C1 segment of cervical spinal cord (tissue), 14 donors: ENCODE results near the gene HDAC10.

Source experiments
- DNase-seq, 14 donors: peaks; one replicate each; lab custom pipeline; 2025; lab: John Stamatoyannopoulos, UW

The HDAC10 gene

DNA sequence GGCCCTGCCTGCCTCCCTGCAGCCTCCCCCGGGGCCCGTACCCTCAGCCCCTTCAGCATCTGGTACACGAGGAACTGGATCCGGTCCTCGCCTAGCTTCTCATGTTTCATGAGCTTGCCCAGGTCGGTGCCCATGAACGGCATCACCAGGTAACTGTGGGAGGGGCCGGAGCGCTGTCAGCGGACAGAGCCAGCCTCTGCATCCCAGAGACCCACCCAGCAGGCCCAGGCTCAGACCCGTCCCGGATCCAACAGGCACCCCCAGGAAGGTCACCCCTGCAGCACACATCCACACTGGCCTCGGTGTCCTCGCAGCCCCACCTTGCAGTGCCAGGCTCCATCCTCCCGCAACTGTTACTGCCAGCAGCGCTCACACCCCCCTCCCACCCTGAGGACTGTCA is 6.0 kb upstream of the HDAC10 start:
- DNase-seq = no peak

DNA sequence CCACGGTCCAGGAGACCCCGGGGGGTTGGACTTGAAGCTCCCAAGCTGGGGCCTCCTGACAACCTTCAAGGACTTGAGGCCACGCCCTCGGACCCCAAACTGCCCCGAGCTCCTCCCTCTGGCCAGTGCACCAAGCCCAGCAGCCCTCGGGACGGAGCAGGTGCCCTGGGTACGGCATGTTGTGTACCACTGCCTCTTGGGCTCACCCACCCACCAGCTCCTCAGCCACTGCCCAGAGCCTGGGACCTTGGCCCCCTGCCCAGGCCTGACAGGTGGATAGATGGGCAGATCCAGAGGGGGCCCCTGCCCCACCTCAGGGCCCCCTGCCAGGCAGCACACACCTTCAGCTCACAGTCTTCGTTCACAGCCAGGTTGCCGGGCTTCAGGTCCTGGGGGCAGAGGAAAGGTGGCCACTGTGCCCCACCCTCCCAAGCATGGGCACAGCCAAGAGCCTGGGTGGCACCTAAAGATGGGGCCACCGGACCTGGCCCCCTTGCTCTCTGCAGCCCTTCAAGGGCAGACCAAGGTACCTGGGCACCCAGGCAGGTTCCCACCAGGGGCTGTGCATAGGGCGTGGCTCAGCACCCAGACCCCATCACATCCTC is 5.3 kb upstream of the HDAC10 start:
- no peak for DNase-seq

DNA sequence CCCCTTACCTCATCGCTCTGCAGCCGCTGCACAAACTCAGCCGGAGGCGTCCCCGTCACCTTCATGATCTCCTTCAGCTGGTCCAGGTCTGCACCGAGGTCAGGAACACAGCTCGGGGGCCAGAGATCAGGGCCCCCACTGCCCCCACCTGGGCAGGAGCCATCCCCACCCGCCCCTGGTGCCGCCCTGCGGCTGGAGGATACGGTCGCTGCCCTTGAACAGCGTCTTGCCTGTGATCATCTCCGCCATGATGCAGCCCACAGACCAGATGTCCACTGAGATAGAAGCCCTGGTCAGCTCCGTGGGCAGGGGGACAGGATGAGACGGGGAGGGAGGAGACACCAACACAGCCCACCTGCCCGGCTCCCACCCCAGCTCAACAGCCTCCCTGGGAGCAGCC is 4.5 kb upstream of the HDAC10 start:
- DNase-seq = no peak

DNA sequence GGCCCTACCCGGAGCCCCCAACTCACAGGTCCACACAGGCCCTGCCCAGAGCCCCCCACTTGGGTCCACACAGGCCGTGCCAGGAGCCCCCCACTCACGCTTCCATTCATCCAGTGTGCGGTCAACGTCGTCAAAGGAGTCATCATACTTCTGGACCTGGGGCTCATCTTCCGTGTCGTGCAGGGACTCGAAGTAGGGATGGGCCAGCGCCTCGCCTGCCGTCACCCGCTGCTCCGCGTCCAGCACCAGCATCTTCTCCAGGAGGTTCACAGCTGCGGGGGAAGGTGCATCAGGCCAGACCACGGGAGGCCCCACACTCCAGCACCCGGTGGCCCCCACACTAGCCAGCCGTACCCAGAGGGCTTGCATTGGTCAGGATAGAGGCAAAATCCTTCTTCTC is 4.0 kb upstream of the HDAC10 start:
- no peak for DNase-seq

DNA sequence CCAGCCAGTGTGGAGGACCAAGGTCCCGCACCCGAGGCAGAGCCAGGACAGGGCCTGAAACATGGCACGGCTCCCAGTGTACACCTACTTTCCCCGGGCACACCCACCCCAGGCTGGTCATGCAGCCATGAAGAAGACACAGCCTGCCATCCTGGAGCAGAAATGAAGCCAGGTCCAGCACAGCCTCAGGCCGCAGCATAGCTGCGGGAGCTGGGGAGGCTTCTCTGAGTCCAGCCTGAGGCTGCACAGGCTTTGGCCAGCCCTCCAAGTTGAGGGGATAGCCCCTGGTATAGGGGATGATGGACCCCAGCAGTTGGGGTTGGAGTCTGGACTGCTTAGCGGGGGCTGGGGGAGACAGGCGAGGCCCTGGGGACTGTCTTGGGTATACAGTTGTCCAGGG is 2.9 kb upstream of the HDAC10 start:
- no peak for DNase-seq

DNA sequence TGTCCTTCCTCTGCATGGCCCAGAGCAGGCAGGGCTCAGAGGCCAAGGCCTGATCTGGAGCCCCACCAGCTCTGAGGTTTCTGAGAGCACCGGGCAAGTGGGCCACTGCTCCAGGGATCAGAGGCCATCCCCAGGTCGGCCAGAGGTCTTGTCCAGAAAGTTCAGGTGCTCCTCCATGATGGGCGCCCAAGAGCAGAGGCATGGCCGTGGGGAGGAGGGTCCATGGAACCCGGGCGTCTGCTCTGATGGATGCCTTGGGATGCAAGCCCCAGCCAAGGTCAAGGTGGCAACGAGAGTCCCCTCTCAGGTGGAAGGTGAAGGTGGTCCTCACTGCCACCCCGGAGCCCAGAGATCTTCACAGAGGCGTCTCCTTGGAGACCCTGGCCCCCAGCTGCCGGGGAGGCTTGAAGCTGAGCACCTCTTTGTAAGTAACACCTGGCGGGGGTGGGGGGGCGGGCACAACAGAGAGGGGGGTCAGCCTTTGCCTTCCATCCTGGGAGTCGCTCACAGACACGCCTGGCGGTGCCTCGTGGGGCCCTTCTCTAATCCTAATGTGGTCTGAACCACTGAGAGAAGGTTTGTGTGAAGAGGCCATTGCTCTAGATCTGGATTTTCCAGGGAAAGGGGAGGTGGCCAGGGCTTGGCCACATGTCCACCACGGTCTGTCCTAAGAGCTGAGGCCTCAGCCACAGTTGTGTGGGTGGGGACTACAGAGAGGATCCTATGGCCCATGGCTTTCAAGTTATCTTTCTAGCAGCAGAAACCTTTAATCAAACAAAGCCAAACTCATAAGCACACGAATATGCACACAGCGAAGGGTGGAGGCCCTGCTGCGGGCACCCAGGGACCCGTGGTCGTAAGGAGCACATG is 2.2 kb upstream of the HDAC10 start:
- no peak for DNase-seq

DNA sequence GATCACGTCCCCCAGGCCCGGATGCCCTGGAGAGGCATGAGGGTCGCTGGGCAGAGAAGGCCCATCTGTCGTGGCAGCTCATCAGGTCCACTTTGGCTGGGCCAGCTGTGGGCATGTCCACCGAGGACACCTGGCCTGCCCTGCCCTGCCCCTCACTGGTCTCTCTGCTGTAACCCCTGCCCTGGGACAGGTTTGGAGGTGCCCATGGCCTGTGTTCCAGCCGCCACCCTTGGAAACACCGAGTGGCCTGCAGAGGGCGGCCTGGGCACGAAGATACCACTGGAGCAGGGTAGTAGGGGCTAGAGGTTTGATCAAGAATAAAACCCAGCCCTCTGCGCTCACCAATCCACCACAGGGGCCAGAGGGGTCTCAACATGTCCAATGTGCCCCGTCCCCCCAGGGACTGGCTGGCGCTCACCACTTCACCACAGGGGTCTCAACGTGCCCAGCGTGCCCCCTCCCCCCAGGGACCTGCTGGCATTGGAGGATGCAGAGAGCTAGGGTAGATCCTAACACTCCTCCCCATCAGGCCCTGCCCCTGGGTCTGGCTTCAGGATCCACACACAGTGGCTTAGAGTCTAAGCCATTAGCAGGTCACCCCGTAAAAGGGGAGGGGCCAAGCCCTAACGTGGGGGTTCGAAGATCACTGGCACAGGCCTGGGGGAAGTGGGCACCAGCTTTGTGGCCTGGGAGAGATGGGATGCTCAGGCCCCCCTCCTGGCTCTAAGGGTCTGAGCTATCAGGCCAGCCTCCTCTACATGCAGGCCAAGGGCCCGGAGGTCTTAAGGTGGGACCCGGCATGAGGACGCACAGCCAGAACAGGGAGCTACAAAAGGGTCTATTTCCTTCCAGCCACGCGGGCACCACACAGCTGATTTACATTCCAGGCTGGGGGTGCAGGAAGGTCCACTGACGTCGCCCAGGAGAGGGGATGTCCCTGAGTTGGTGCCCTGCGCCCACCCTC is 1.3 kb upstream of the HDAC10 start:
- DNase-seq = peak in 4 of 14 donors; percentile 11 to 58 (median 33)

DNA sequence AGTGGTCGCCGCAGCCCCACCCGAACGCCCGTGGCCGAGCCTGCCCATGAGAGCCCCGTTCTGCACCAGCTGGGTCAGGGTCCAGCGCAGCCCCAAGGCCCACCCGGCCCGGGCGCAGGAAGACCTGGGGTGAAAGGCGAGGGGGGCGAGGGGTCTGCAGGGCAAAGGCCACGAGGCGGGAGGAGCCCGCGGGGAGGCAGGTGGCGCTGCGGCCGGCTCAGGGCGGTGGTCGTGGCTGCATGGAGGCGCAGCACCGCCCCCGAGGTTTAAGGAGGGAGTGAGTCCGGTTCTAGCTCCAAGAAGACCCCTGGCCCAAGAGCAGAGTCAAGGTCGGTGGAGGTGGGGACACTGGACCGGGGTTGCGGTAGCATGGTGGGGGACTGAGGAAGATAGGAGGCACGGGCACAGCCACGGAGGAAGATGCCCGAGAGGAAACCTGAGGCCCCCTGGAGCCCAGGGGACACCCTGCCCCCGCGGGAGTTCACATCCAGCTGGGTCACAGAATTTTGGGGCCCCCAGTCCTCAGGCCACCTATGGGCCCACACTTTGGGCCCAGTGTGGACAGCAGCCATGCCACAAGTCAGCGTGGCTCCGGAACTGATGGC is 514 bp upstream of the HDAC10 start:
- DNase-seq = no peak

DNA sequence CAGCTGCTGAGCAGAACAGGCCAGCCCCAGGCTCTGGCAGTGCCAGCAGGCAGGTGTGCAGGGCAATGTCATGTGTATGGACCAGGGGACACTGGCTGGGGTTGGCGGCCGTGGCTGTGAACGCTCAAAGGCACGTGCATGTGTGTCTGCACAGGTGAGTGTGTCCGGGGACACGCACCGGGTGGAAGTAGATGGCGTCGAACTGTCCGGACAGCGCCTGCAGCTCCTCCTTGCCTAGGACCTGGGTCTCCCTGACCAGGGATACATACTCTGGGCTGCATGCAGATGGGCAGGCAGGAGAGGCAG is 863 bp downstream of the HDAC10 start:
- no peak for DNase-seq

DNA sequence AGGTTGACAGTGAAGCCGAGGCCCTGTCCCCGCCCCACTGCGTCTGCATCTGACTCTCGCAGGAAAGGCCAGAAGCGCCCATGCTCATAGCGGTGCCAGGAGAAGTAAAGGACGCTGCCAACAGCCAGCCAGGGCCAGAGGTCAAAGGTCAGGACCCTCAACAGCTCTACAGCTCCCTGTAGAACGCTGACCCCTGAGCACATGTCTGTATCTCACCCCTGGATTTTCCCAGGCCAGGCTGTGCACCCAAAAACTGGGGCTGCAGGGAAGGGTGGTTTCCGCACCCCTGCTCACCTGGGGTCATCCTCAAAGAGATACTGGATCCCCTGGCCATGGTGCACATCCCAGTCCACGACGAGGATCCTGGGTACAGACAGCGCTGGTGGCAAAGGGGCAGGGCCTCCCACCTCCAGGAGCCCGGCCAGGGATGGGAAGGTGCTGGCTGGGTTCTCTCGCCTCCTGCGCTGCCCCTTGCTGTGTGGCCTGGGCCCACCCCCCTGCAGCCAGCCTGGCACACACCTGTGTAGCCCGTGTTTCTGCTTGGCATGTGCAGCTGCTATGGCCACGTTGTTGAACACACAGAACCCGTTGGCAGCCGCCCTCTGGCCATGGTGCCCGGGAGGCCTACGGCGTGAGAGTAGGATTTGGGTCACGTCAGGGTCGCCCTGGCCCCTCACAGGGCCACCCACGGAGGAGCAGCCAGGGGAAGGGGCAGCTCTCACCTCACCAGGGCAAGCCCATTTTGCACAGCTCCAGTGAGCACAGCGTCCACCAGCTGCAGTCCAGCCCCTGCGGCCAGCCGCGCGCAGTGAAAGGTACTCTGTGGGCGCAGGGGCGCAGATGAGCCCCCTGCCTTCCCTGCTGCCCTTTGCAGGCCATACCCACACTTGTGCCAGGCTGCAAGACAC is 1.5 kb downstream of the HDAC10 start:
- DNase-seq = no peak

DNA sequence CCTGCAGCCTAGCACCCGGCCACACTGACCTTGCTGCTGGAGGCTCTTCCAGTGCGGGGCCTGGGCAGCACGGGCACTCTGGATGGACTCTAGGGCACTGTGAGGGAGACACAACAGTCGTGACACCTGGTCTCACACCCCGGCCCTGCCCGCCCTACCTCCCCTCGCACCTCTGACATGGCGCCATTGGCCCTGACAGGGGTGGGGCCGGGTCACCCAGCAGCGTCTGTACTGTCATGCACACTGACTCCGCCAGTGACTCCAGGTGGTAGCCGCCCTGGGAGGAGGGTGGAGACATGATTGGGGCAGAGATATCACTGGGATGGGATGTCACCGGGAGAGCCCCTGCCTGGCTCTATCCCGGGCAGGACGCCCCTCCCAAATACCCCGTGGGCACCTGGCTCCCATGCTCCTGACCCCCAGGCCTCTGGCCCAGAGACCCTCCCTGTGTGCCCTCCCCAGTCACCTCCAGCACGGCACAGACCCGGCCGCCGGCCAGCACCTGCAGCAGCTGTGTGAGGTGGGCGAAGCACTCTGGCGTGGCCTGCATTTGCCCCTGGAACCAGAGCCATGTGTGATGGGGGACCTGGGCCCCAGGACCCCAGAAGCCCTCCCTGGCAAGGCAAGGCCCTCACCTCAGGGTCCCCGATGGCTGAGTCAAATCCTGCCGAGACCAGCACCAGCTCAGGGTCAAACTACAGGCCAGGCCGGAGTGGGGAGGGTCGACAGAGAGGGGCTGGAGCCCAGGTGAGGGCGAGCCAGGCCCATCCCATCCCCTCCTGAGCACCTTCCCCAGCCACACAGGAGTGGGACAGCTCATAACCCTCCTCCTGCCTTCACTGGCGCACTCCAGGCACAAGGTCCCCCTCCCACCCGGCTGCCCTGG is 2.6 kb downstream of the HDAC10 start:
- DNase-seq = no peak

DNA sequence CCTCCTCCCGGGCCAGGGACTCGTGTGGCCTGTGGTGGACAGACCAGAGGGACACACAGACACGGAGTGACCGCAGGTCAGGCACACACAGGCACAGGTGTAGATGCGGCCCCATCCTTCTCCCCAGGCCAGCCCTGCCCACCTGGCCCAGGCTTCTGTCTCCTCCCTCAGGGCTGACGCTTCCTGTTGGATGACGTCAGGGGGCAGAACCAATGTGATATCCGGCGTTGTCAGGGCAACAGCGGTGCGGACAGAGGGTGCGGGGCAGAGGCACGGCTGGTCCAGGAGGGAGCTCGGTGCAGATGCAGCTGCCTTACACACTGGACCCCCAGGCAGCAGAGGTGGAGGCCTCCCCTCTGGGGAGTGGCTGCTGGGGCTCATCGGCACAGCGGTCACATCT is 3.3 kb downstream of the HDAC10 start:
- DNase-seq = no peak

DNA sequence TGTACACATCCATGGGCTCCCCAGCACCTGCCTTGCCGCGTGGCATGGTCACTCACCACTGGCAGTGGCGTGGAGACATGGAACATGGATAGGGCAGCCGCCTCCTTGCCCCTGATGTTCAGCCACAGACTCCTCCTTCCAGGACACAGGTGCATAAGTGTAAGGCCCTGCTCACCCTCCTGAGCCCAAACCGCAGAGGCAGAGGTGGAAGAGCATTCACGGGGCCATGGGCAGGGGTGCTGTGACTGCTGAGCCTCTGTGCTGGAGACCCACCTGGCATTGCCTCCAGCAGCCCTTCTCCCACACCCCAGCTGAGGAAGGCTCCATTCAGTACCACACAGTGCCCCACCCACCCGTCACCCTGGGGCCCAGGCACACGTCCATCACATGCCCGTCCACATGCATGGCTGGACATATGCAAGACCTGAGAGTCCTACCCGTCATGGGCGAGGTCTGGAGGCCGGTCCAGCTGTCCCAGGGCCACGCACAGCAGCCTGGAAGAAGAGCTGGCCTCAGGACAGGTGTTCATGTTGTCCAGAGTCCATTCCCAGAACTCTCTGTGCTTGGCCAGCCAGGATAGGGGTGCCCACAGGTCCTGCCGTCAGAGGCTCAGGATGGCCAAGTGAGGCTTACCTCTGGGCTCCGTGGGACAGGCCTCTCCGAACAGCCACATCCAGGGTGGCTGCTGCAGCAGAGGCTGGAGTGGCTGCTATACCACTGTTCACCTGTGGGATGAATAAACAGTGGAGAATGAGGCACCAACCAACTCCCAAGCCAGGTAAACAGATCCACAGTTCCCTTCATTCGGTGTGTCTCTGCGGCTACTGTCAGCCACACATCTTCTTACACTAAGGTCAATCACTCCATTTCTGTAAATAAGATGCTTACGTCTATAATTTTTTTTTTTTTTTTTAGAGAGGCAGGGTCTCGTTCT is 4.6 kb downstream of the HDAC10 start:
- DNase-seq = no peak

DNA sequence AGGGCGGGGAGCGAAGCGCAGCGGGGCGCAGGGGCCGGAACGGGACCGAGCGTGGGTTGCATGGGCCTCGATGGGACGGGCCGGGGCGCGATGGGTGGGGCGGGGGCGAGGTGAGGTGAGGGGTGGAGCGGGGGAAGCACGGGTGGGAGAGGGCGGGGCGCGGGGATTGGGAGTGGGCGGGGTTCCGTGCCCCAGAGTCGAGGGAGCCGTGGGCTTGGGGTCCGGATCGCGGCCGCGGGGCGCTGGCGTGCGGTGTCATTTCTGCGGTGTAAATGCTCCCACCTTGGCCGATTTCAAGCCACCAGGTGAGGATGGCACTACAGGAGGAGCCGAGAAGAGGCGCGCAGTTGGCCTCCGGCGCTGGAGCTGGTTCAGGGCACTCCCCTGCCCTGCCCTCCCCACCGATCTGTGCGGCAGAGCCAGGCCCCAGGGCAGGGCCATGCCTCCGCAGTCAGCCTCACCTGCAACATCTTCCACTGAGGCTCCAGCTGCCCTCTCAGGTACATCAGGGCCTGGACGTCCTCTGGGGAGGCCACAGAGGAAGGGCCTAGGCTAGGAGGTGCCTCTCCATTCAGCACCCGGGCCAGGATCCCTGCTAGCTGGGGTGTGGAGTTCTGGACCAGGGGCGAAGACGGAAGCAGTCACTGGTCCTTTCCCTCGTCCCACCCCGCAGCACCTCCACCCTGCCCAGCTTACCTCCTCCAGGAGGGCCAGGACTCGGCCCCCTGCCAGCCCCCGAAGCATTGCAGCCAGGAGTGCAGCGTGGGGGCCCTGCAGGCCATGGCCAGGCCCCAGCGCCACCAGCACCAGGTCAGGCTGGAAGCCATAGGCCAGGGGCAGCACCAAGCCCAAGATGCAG is 5.6 kb downstream of the HDAC10 start:
- DNase-seq = no peak

DNA sequence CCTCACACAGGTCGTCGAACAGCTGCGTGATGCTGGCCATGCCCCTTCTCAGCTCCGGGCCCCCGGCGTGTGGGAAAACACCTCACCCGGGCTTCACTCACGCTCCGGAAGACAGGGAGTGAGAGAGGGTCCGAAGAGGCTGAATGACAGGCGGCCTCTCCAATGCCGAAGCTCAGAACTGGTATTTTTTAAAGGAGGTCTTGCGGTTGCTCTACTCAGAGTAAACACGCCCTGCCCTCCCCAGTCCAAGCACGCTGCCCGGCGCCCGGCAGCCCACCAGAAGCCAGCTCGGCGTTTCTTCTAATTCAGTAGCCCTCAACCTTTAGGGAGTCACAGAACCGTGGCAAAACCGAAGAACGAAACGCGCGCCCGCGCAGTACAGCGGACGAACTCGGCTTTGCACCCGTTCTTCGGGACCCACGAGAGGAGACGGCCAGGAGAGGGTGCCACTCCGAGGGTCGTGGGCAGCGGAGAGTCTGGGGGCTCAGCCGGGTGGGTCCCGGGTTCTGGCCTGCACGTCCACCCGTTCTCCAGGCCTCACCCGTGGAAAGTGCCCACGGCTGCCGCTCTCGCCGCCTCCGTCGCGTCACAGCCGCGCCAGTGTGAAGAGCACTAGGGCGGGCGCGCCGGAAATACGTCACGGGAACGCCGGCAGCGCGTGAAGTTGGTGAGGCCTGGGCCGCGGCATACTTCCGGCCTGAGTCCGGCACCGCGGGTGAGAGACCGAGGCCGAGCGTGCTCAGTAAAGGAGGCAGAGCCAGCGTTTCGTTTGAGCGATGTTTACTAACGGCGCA is 6.4 kb downstream of the HDAC10 start, which contains the start of gene TUBGCP6:
TSS of gene TUBGCP6 (minus strand) at position 604 of the 794 bp plus-strand sequence. CDS start at position 40, 564 bp downstream.
- peak; percentile 47 to 96 (median 87) for DNase-seq

DNA sequence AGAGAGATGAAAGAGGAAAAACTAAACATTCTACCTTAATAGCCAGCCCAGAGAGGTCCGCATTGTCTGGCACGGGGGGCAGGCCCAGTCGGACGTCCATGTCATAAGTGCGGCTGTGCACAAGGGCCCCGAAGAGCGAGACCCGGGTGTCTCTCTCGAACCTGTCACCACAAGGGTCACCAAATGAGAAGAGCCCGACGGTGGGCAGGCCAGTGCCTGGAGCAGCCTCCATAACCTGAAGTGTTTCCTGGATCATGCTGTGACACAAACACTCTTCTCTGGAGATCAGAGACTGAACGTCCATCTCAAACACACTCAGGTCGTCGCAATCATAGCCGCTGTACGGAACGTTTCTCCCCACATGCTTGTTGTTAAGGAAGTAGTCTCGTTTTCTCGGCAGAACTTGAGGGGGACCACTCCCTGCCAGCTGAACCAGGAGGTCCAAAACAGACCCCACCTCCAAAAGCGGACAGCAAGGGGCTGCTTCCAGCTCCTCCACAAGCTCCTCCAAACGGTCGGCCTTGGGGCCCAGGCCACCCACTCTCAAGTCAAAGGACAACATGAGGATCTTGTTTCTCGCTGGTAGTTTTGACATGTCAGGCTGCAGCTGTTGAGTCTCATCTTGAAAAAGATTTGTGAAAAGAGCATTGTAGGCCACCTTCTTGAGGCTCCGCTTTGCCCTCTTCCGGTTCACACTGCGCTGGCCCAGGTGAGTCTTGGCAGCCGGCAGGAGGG is 7.2 kb downstream of the HDAC10 start:
- no peak for DNase-seq
